H1 (cell line): ENCODE measurements around the gene CYB5B. TPM values are rescaled to one million over a fixed set of nuclear protein-coding genes. Genes with fewer than 3 reads are reported as not detected.

ENCODE experiments used
- CTCF ChIA-PET: fragments of 300-600 bp; sonication (Branson Sonifier 250); formaldehyde crosslinking; loops from one replicate; lab custom pipeline; 2021; ENCODE audit not compliant: partially characterized antibody; lab: Charles Lee
- POLR2A ChIA-PET: fragments of 300-600 bp; sonication (Branson Sonifier 250); formaldehyde crosslinking; loops from one replicate; lab custom pipeline; 2021; ENCODE audit warnings: inconsistent platforms; ENCODE audit not compliant: partially characterized antibody; lab: Charles Lee
- DNase-seq, 2 experiments: peaks; one replicate each; pipeline versions ENCODE4 v3.0.0 to v3.0.0-alpha.2; 2010 to 2022; ENCODE audit warnings: low spot score in 2 of 2, low read depth in 1 of 2, mixed read lengths in 1 of 2
- FAIRE-seq: peaks from 2 replicates; lab custom pipeline; 2011; peaks lifted over from hg19 to GRCh38; lab: Jason Lieb, UNC
- H2AFZ ChIP-seq: 2 replicates; pipeline ENCODE4 v1.8.1; 2012; ENCODE audit warnings: low read length, inconsistent platforms
- H2AK5ac ChIP-seq: 2 replicates; pipeline ENCODE4 v1.6.1; 2013; ENCODE audit warnings: low read depth, low read length
- H2BK120ac ChIP-seq: replicated peaks from 2 replicates; pipeline ENCODE3; 2013; ENCODE audit warnings: low read depth, low read length, inconsistent platforms
- H2BK12ac ChIP-seq: 2 replicates; pipeline ENCODE4 v1.6.1; 2013; ENCODE audit warnings: low read depth, low read length
- H2BK15ac ChIP-seq: 2 replicates; pipeline ENCODE4 v1.6.1; 2013; ENCODE audit warnings: low read length
- H2BK20ac ChIP-seq: 2 replicates; pipeline ENCODE4 v1.6.1; 2013; ENCODE audit warnings: low read length
- H2BK5ac ChIP-seq: 2 replicates; pipeline ENCODE4 v1.6.1; 2013; ENCODE audit warnings: low read depth, low read length
- H3K14ac ChIP-seq: 2 replicates; pipeline ENCODE4 v1.6.1; 2013; ENCODE audit warnings: inconsistent platforms; ENCODE audit not compliant: insufficient read length
- H3K18ac ChIP-seq: 2 replicates; pipeline ENCODE4 v1.6.1; 2013; ENCODE audit warnings: low read length; ENCODE audit errors: extremely low read depth
- H3K23ac ChIP-seq: 2 replicates; pipeline ENCODE4 v1.6.1; 2013; ENCODE audit warnings: inconsistent platforms; ENCODE audit not compliant: insufficient read length
- H3K23me2 ChIP-seq: 2 replicates; pipeline ENCODE4 v1.6.1; 2013; ENCODE audit warnings: low read depth, low read length
- H3K27ac ChIP-seq: 2 replicates; pipeline ENCODE4 v1.6.1; 2011; ENCODE audit warnings: low read depth, low read length, inconsistent platforms
- H3K27me3 ChIP-seq, 4 experiments: replicated peaks in 1 of 4; 1 replicate in 1 of 4; 2 replicates in 3 of 4; pipeline versions ENCODE4 v1.6.1 to v1.8.1; 2011 to 2013; ENCODE audit warnings: low read length in 3 of 4, mild to moderate bottlenecking in 3 of 4, inconsistent platforms in 2 of 4, mixed read lengths in 2 of 4, moderate library complexity in 1 of 4; ENCODE audit not compliant: control insufficient read depth in 3 of 4, insufficient read depth in 3 of 4; ENCODE audit errors: extremely low read depth in 1 of 4
- H3K36me3 ChIP-seq, 4 experiments: 2 replicates each; pipeline versions ENCODE4 v1.6.1 to v1.8.1; 2011 to 2013; ENCODE audit warnings: mild to moderate bottlenecking in 4 of 4, low read length in 3 of 4, moderate library complexity in 2 of 4, control low read depth in 1 of 4, inconsistent platforms in 1 of 4; ENCODE audit not compliant: insufficient read depth in 4 of 4, control insufficient read depth in 2 of 4
- H3K4ac ChIP-seq: replicated peaks from 2 replicates; pipeline ENCODE3; 2013; ENCODE audit warnings: low read length, low read depth, mixed read lengths, inconsistent platforms; ENCODE audit not compliant: insufficient read length
- H3K4me1 ChIP-seq, 4 experiments: replicated peaks in 1 of 4; 1 replicate in 1 of 4; 2 replicates in 3 of 4; pipeline versions ENCODE4 v1.6.1 to v1.8.1; 2011 to 2013; ENCODE audit warnings: low read length in 3 of 4, inconsistent platforms in 2 of 4, mixed read lengths in 1 of 4; ENCODE audit not compliant: insufficient read depth in 4 of 4, control insufficient read depth in 3 of 4
- H3K4me2 ChIP-seq, 2 experiments: 2 replicates each; pipeline versions ENCODE4 v1.6.1 to v1.8.1; 2011 to 2013; ENCODE audit warnings: low read depth in 2 of 2, low read length in 2 of 2, control low read depth in 1 of 2, inconsistent platforms in 1 of 2, mild to moderate bottlenecking in 1 of 2; ENCODE audit not compliant: insufficient read depth in 1 of 2
- H3K4me3 ChIP-seq, 4 experiments: fragments of 200-600, 300-600 bp in 1 of 4; sonication (generic), shearing (Covaris generic), sonication (Bioruptor Twin) in 1 of 4; 2 replicates each; pipeline versions ENCODE4 v1.5.1 to v1.8.1; 2011 to 2016; ENCODE audit warnings: low read length in 4 of 4, low read depth in 3 of 4, control low read depth in 2 of 4, inconsistent platforms in 2 of 4, mild to moderate bottlenecking in 2 of 4, mixed read lengths in 1 of 4, moderate library complexity in 1 of 4; ENCODE audit not compliant: insufficient read depth in 2 of 4; ENCODE audit errors: extremely low read depth in 1 of 4
- H3K56ac ChIP-seq: replicated peaks from 2 replicates; pipeline ENCODE3; 2013; ENCODE audit warnings: low read depth, mild to moderate bottlenecking, mixed read lengths, low read length, inconsistent platforms; ENCODE audit not compliant: insufficient read length
- H3K79me1 ChIP-seq: 2 replicates; pipeline ENCODE4 v1.6.1; 2013; ENCODE audit warnings: low read depth, low read length, control low read depth
- H3K79me2 ChIP-seq, 2 experiments: 2 replicates each; pipeline versions ENCODE4 v1.6.1 to v1.8.1; 2012 to 2013; ENCODE audit warnings: low read length in 2 of 2, mild to moderate bottlenecking in 2 of 2, inconsistent platforms in 1 of 2; ENCODE audit not compliant: insufficient read depth in 2 of 2, control insufficient read depth in 1 of 2
- H3K9ac ChIP-seq, 4 experiments: replicated peaks in 1 of 4; 1 replicate in 1 of 4; 2 replicates in 3 of 4; pipeline versions ENCODE4 v1.6.1 to v1.8.1; 2011 to 2013; ENCODE audit warnings: low read depth in 3 of 4, low read length in 3 of 4, control low read depth in 2 of 4, mild to moderate bottlenecking in 2 of 4, moderate library complexity in 2 of 4, inconsistent platforms in 1 of 4; ENCODE audit errors: extremely low read depth in 1 of 4
- H3K9me3 ChIP-seq, 2 experiments: 2 replicates each; pipeline versions ENCODE4 v1.6.1 to v1.8.1; 2012 to 2013; ENCODE audit warnings: mild to moderate bottlenecking in 2 of 2, moderate library complexity in 2 of 2, control low read depth in 1 of 2, inconsistent platforms in 1 of 2, low read depth in 1 of 2, low read length in 1 of 2, mixed read lengths in 1 of 2; ENCODE audit not compliant: insufficient read depth in 2 of 2
- H4K20me1 ChIP-seq, 2 experiments: replicated peaks in 1 of 2; 2 replicates each; pipeline versions ENCODE3 to v1.8.1; 2011 to 2013; ENCODE audit warnings: inconsistent platforms in 2 of 2, low read length in 2 of 2, mild to moderate bottlenecking in 1 of 2; ENCODE audit not compliant: insufficient read depth in 2 of 2, control insufficient read depth in 1 of 2
- H4K5ac ChIP-seq: 2 replicates; pipeline ENCODE4 v1.6.1; 2013; ENCODE audit warnings: low read length, low read depth, mixed read lengths, inconsistent platforms; ENCODE audit not compliant: insufficient read length
- H4K8ac ChIP-seq: 2 replicates; pipeline ENCODE4 v1.8.0; 2013; ENCODE audit warnings: mild to moderate bottlenecking, moderate library complexity, low read length, inconsistent platforms; ENCODE audit not compliant: insufficient read depth; ENCODE audit errors: extremely low read depth
- H4K91ac ChIP-seq: replicated peaks from 2 replicates; pipeline ENCODE3; 2013; ENCODE audit warnings: low read length, mixed read lengths, inconsistent platforms; ENCODE audit not compliant: insufficient read length
- ATF2 ChIP-seq: IDR thresholded peaks from 2 replicates; pipeline ENCODE4 v1.6.1; 2012; ENCODE audit warnings: low read length, inconsistent platforms
- BACH1 ChIP-seq: IDR thresholded peaks from 2 replicates; pipeline ENCODE4 v1.6.1; 2012; ENCODE audit warnings: low read length, improper control_type of control experiment
- GABPA ChIP-seq: IDR thresholded peaks from 2 replicates; pipeline ENCODE4 v1.6.1; 2011; ENCODE audit warnings: mild to moderate bottlenecking, low read length, moderate library complexity, borderline replicate concordance; ENCODE audit not compliant: insufficient read depth
- HDAC2 ChIP-seq, 2 experiments: fragments of 300-600 bp in 1 of 2; sonication (generic) in 1 of 2; IDR thresholded peaks; 2 replicates each; pipeline ENCODE4 v1.6.1; 2011 to 2012; ENCODE audit warnings: low read depth in 2 of 2, low read length in 2 of 2, mild to moderate bottlenecking in 2 of 2, moderate library complexity in 2 of 2, borderline replicate concordance in 1 of 2, inconsistent platforms in 1 of 2
- whole genome bisulfite sequencing, 2 experiments: shearing (Covaris generic) in 1 of 2; methylation state at CpG; one replicate each; pipeline versions ENCODE4 v1.1.6 to v1.1.7; 2013 to 2015; ENCODE audit warnings: low lambda C conversion rate in 2 of 2, mixed read lengths in 2 of 2, inconsistent platforms in 1 of 2, low coverage in 1 of 2, missing lambda C conversion rate in 1 of 2; ENCODE audit not compliant: insufficient replicate concordance in 2 of 2, insufficient coverage in 1 of 2, insufficient read length in 1 of 2; ENCODE audit errors: extremely low coverage in 1 of 2, missing lambda C conversion rate in 1 of 2; 5-methylcytosine and 5-hydroxymethylcytosine counted together
- polyA plus RNA-seq, 7 experiments: library from polyadenylated mRNA; depleted of rRNA in 3 of 7; stranded (reverse) in 5 of 7; unstranded in 2 of 7; fragments of >200 nt in 5 of 7; fragments of 200-250 nt in 2 of 7; gene quantifications; 1 replicate in 5 of 7; 2 replicates in 1 of 7; 4 replicates in 1 of 7; pipeline versions ENCODE4 v1.2.1 to v1.2.3, GENCODE V29; 2011 to 2013; ENCODE audit warnings: missing spikeins in 2 of 7, mixed read lengths in 2 of 7
- total RNA-seq: library from RNA; stranded (reverse); fragmentation: NEBNext Ultra II Directional; extraction: Animal tissue kit (Norgen Biotek cat#: 25700); gene quantifications from 2 replicates; pipeline ENCODE4 v1.2.1, GENCODE V29; 2021

The CYB5B gene
- total and polyA plus RNA-seq, 2 of the 8 experiments (the other 6 are each of a cell fraction or from before 2014, with no cell fraction given), result 108 to 127 TPM

GRCh38 chr16:69399361-69399760 is 25.1 kb upstream of the CYB5B start:
- Histone ChIP-seq H3K23ac (no peak overlapping the region), H3K4ac (no peak overlapping the region), H4K91ac (no peak overlapping the region), H2AFZ (no peak overlapping the region; the same call in 1 of the 2 replicates), H3K4me1 (peaks cover 0 to 2% (median 1%) of the 10 kb centered on the region in 4 experiments; a peak in 3 of 7 replicates), H3K36me3 (no peaks in the 10 kb centered on the region), H3K9me3 (no peaks in the 10 kb centered on the region), H3K79me1 (no peaks in the 10 kb centered on the region), H3K27ac (no peak overlapping the region), H4K20me1 (no peaks in the 10 kb centered on the region), H4K5ac (no peak overlapping the region), H3K9ac (no peak overlapping the region), H3K18ac (no peak overlapping the region), H2BK15ac (0 out of 2 replicates have a peak overlapping the region, but pooled peaks have one; percentile 11), H3K79me2 (no peaks in the 10 kb centered on the region), H4K8ac (no peak overlapping the region), H2AK5ac (no peak overlapping the region), H2BK5ac (no peak overlapping the region), H2BK20ac (no peak overlapping the region), H3K23me2 (no peaks in the 10 kb centered on the region), H3K4me2 (no peak overlapping the region), H2BK120ac (no peak overlapping the region), H3K4me3 (no peak overlapping the region), H3K14ac (no peak overlapping the region), H3K56ac (no peak overlapping the region), H2BK12ac (no peak overlapping the region), H3K27me3 (no peaks in the 10 kb centered on the region)
- ChIA-PET POLR2A (interaction anchor here (0.7 to 1.8 kb wide), 3 partner anchors 10 to 13 kb away, joined by 3 to 8 read pairs (median 3); partner anchors contain the start of gene TERF2), CTCF (interaction anchor here (0.6 to 3.1 kb wide), 12 partner anchors 8 to 1128 kb away, joined by 3 to 13 read pairs (median 4); no protein-coding TSS in a partner anchor)
- TF ChIP-seq GABPA, result no peak
- no peak for TF ChIP-seq BACH1
- TF ChIP-seq HDAC2 (IDR thresholded peaks at IDR 0.05; ENCODE audit: borderline replicate concordance in 1 of 2, low read depth in 2 of 2, low read length in 2 of 2), result no peak
- no peak for TF ChIP-seq ATF2
- 89% methylated on average over 3 of the region's 3 CpGs; no CpG with 5 or more reads in 1 of the 2 experiments for WGBS, 2 experiments
- FAIRE-seq, result no peak
- no peak for DNase-seq
